Breast epithelium (tissue), 4 donors: ENCODE data around the gene SYNDIG1. TPM values are rescaled to one million over a fixed set of nuclear protein-coding genes. Genes with fewer than 3 reads are reported as not detected.

Experiments
- DNase-seq, 2 donors: peaks; one replicate each; pipeline ENCODE4 v3.0.0-alpha.2; 2019; ENCODE audit warnings: low spot score in 2 of 2
- H3K27ac ChIP-seq, 2 donors: fragments of 200-600 bp; sonication (generic) in 1 of 2; one replicate each; pipeline ENCODE4 v1.5.1; 2016 to 2019; ENCODE audit warnings: mild to moderate bottlenecking in 1 of 2
- H3K27me3 ChIP-seq, 2 donors: fragments of 200-600 bp; sonication (generic) in 1 of 2; one replicate each; pipeline versions ENCODE4 v1.5.1 to v1.6.0; 2017 to 2019; ENCODE audit warnings: control low read depth in 1 of 2, mild to moderate bottlenecking in 1 of 2
- H3K36me3 ChIP-seq: fragments of 200-600 bp; one replicate; pipeline ENCODE4 v1.5.1; 2019
- H3K4me1 ChIP-seq, 2 donors: fragments of 200-600 bp; sonication (generic); one replicate each; pipeline ENCODE4 v1.5.1; 2016 to 2019; ENCODE audit warnings: control low read depth in 1 of 2
- H3K4me3 ChIP-seq, 3 donors: fragments of 200-600 bp; sonication (generic); 1 replicate in 2 of 3; 2 replicates in 1 of 3; pipeline ENCODE4 v1.5.1; 2016 to 2019; ENCODE audit warnings: mild to moderate bottlenecking in 3 of 3, moderate library complexity in 2 of 3
- H3K9me3 ChIP-seq, 2 donors: fragments of 200-600 bp; sonication (generic) in 1 of 2; one replicate each; pipeline ENCODE4 v1.5.1; 2016 to 2019; ENCODE audit warnings: control low read depth in 1 of 2
- CTCF ChIP-seq, 3 donors: fragments of 450-650 bp; IDR thresholded peaks; one replicate each; pipeline ENCODE4 v1.5.1; 2016 to 2017; ENCODE audit warnings: antibody characterized with exemption in 3 of 3, mild to moderate bottlenecking in 3 of 3, moderate library complexity in 3 of 3
- POLR2A ChIP-seq: fragments of 450-650 bp; IDR thresholded peaks from one replicate; pipeline ENCODE4 v1.6.1; 2016; ENCODE audit warnings: antibody characterized with exemption, mild to moderate bottlenecking, moderate library complexity
- POLR2AphosphoS5 ChIP-seq, 3 donors: sonication (generic); formaldehyde crosslinking; IDR thresholded peaks; one replicate each; pipeline ENCODE4 v1.6.1; 2017; ENCODE audit warnings: antibody characterized with exemption in 3 of 3
- intact Hi-C: fragments of 100-400 bp; cut with DNase I; formaldehyde crosslinking; loops from one replicate; pipeline ENCODE4 v1.15.1; 2023; ENCODE audit warnings: low total_unique reads
- total RNA-seq, 3 donors: library from RNA; depleted of rRNA; stranded (reverse); fragments of >200 nt; gene quantifications; one replicate each; pipeline ENCODE4 v1.1.0, GENCODE V29; 2016

The SYNDIG1 gene
- total RNA-seq, 3 donors from 2014 or later = under 0.01 to 0.48 (median 0.15) TPM

GRCh38 chr20:24458436-24458835, 11.0 kb upstream of the SYNDIG1 start:
- DNase-seq = no peak
- intact Hi-C loops = no loop called here

GRCh38 chr20:24459733-24460132, 9.7 kb upstream of the SYNDIG1 start:
- intact Hi-C loops = no loop called here
- H3K27ac ChIP-seq = no peak overlapping the region

More at GRCh38 chr20:24458436-24458835, 11.0 kb upstream of the SYNDIG1 start:
- no peaks in the 10 kb centered on the region for H3K9me3 ChIP-seq
- peaks cover 0 to 14% of the 10 kb centered on the region in 2 donors for H3K27me3 ChIP-seq
- no peak overlapping the region for H3K4me3 ChIP-seq
- no peaks in the 10 kb centered on the region for H3K4me1 ChIP-seq
- H3K27ac ChIP-seq = no peak overlapping the region
- no peak for TF ChIP-seq CTCF (IDR thresholded peaks at IDR 0.05)
- no peak for TF ChIP-seq POLR2AphosphoS5 (IDR thresholded peaks at IDR 0.05)
- TF ChIP-seq POLR2A = no peak
- H3K36me3 ChIP-seq = no peaks in the 10 kb centered on the region

GRCh38 chr20:24460712-24461111, 8.7 kb upstream of the SYNDIG1 start:
- no peak for DNase-seq
- no peaks in the 10 kb centered on the region for H3K36me3 ChIP-seq
- no peak overlapping the region for H3K27ac ChIP-seq
- TF ChIP-seq POLR2AphosphoS5 (IDR thresholded peaks at IDR 0.05) (no peak), CTCF (IDR thresholded peaks at IDR 0.05) (no peak), POLR2A (no peak)
- H3K27me3 ChIP-seq = peaks cover 0 to 7% of the 10 kb centered on the region in 2 donors
- intact Hi-C loops = no loop called here
- no peaks in the 10 kb centered on the region for H3K9me3 ChIP-seq
- no peaks in the 10 kb centered on the region for H3K4me1 ChIP-seq
- H3K4me3 ChIP-seq = no peak overlapping the region

More at GRCh38 chr20:24459733-24460132, 9.7 kb upstream of the SYNDIG1 start:
- no peaks in the 10 kb centered on the region for H3K9me3 ChIP-seq
- peaks cover 0 to 10% of the 10 kb centered on the region in 2 donors for H3K27me3 ChIP-seq
- TF ChIP-seq POLR2AphosphoS5 (IDR thresholded peaks at IDR 0.05) (no peak), CTCF (IDR thresholded peaks at IDR 0.05) (no peak), POLR2A (no peak)
- no peaks in the 10 kb centered on the region for H3K36me3 ChIP-seq
- DNase-seq = no peak
- no peaks in the 10 kb centered on the region for H3K4me1 ChIP-seq
- no peak overlapping the region for H3K4me3 ChIP-seq

GRCh38 chr20:24461848-24462247, 7.6 kb upstream of the SYNDIG1 start:
- no peaks in the 10 kb centered on the region for H3K4me1 ChIP-seq
- peaks cover 0 to 7% of the 10 kb centered on the region in 2 donors for H3K27me3 ChIP-seq
- intact Hi-C loops = no loop called here
- no peak overlapping the region for H3K27ac ChIP-seq
- DNase-seq = no peak
- no peaks in the 10 kb centered on the region for H3K36me3 ChIP-seq
- TF ChIP-seq POLR2AphosphoS5 (IDR thresholded peaks at IDR 0.05) = no peak
- TF ChIP-seq POLR2A = no peak
- no peak for TF ChIP-seq CTCF (IDR thresholded peaks at IDR 0.05)
- no peak overlapping the region for H3K4me3 ChIP-seq
- H3K9me3 ChIP-seq = no peaks in the 10 kb centered on the region

- H3K36me3 ChIP-seq = no peaks in the 10 kb centered on the region
- H3K27ac ChIP-seq = no peak overlapping the region
- peaks cover 0 to 3% of the 10 kb centered on the region in 2 donors for H3K27me3 ChIP-seq
- no peaks in the 10 kb centered on the region for H3K9me3 ChIP-seq
- no peaks in the 10 kb centered on the region for H3K4me1 ChIP-seq
- H3K4me3 ChIP-seq = no peak overlapping the region
- intact Hi-C loops = no loop called here
- no peak for DNase-seq
- TF ChIP-seq POLR2A (no peak), CTCF (IDR thresholded peaks at IDR 0.05) (no peak), POLR2AphosphoS5 (IDR thresholded peaks at IDR 0.05) (no peak)
Observed at GRCh38 chr20:24462460-24463010, 6.9 kb upstream of the SYNDIG1 start.
